ENCODE measurements around the gene B4GALT2.

The B4GALT2 gene

GRCh38 chr1:43978551-43979260, at the start of gene B4GALT2:
Gene B4GALT2, plus strand, starts transcription at chr1:43979210. Its CDS starts 1,951 bp downstream, at chr1:43981161.
- peak; percentile 51 for DNase-seq

GRCh38 chr1:43930168-43930948, 48.7 kb upstream of the B4GALT2 start:
- no peak for DNase-seq

- DNase-seq = no peak
These were observed 48.1 kb upstream of the B4GALT2 start for GRCh38 chr1:43930949-43931275.

GRCh38 chr1:43931711-43932660, 47.0 kb upstream of the B4GALT2 start:
- DNase-seq = no peak

GRCh38 chr1:43932786-43933385, 46.1 kb upstream of the B4GALT2 start:
- DNase-seq = no peak

- DNase-seq = no peak
These were observed 45.5 kb upstream of the B4GALT2 start, which contains the start of gene ARTN for GRCh38 chr1:43933386-43934100. Gene ARTN, plus strand, starts transcription at chr1:43933801. Its CDS starts 1,856 bp downstream, at chr1:43935657.

- DNase-seq = peak; percentile 46
These were observed 44.7 kb upstream of the B4GALT2 start for GRCh38 chr1:43934101-43934985.

- DNase-seq = no peak
These were observed 44.1 kb upstream of the B4GALT2 start for GRCh38 chr1:43934986-43935324.

- DNase-seq = no peak
These were observed 43.1 kb upstream of the B4GALT2 start for GRCh38 chr1:43935711-43936427.

- no peak for DNase-seq
These were observed 42.4 kb upstream of the B4GALT2 start for GRCh38 chr1:43936431-43937151.

- no peak for DNase-seq
These were observed 41.7 kb upstream of the B4GALT2 start for GRCh38 chr1:43937179-43937865.

GRCh38 chr1:43938383-43938782, 40.6 kb upstream of the B4GALT2 start:
- no peak for DNase-seq

- DNase-seq = no peak
These were observed 40.0 kb upstream of the B4GALT2 start for GRCh38 chr1:43938892-43939587.

GRCh38 chr1:43942411-43942810, 36.6 kb upstream of the B4GALT2 start:
- DNase-seq = no peak

GRCh38 chr1:43944860-43945259, 34.1 kb upstream of the B4GALT2 start:
- no peak for DNase-seq

GRCh38 chr1:43945674-43946235, 33.3 kb upstream of the B4GALT2 start:
- DNase-seq = no peak

- DNase-seq = peak; percentile 96
These were observed 32.6 kb upstream of the B4GALT2 start, which contains the start of gene IPO13 for GRCh38 chr1:43946236-43947060. Gene IPO13, plus strand, starts transcription at chr1:43946950. Its CDS starts 651 bp downstream, at chr1:43947601.
